Peyer's patch (tissue), 4 donors: ENCODE measurements around the gene ATP13A4. TPM values are rescaled to one million over a fixed set of nuclear protein-coding genes. Genes with fewer than 3 reads are reported as not detected.

Source experiments
- DNase-seq, 3 donors: peaks; one replicate each; pipeline ENCODE4 v3.0.0-alpha.2; 2017 to 2019
- H3K27ac ChIP-seq, 4 donors: fragments of 200-600 bp; sonication (generic); one replicate each; pipeline ENCODE4 v1.5.1; 2016 to 2019
- H3K27me3 ChIP-seq, 2 donors: fragments of 200-600 bp; sonication (generic); one replicate each; pipeline ENCODE4 v1.5.1; 2019
- H3K36me3 ChIP-seq, 3 donors: fragments of 200-600 bp; sonication (generic); one replicate each; pipeline ENCODE4 v1.5.1; 2016 to 2019
- H3K4me1 ChIP-seq, 4 donors: fragments of 200-600 bp; sonication (generic); one replicate each; pipeline ENCODE4 v1.5.1; 2016 to 2019
- H3K4me3 ChIP-seq, 4 donors: fragments of 200-600 bp; sonication (generic); 1 replicate in 3 of 4; 2 replicates in 1 of 4; pipeline ENCODE4 v1.5.1; 2016 to 2019; ENCODE audit warnings: mild to moderate bottlenecking in 1 of 4
- H3K9me3 ChIP-seq, 4 donors: fragments of 200-600 bp; sonication (generic); one replicate each; pipeline ENCODE4 v1.5.1; 2016 to 2019; ENCODE audit warnings: mild to moderate bottlenecking in 1 of 4
- CTCF ChIP-seq, 6 experiments: fragments of 450-650 bp in 4 of 6; fragments of 200-600 bp in 2 of 6; sonication (generic) in 1 of 6; IDR thresholded peaks; one replicate each; pipeline ENCODE4 v1.5.1; 2017 to 2019; ENCODE audit warnings: antibody characterized with exemption in 6 of 6, mild to moderate bottlenecking in 3 of 6, moderate library complexity in 1 of 6
- POLR2A ChIP-seq, 2 donors: fragments of 450-650 bp; IDR thresholded peaks; one replicate each; pipeline ENCODE4 v1.5.1; 2017; ENCODE audit warnings: antibody characterized with exemption in 2 of 2, mild to moderate bottlenecking in 2 of 2, moderate library complexity in 2 of 2
- total RNA-seq, 4 donors: library from RNA; depleted of rRNA; stranded (reverse); fragments of >200 nt; gene quantifications; one replicate each; pipeline ENCODE4 v1.1.0, GENCODE V29; 2016

Gene ATP13A4
- total RNA-seq, 4 donors from 2014 or later, result 0.47 to 2.1 (median 1.1) TPM; not detected in 1

- no peak overlapping the region for H3K27ac ChIP-seq
- TF ChIP-seq CTCF (IDR thresholded peaks at IDR 0.05) (no peak), POLR2A (IDR thresholded peaks at IDR 0.05) (no peak)
- H3K4me1 ChIP-seq, result no peaks in the 10 kb centered on the region
- no peaks in the 10 kb centered on the region for H3K27me3 ChIP-seq
- DNase-seq, result peak in 1 of 3 donors; percentile 51
- H3K4me3 ChIP-seq, result no peak overlapping the region
- no peaks in the 10 kb centered on the region for H3K36me3 ChIP-seq
- H3K9me3 ChIP-seq, result no peaks in the 10 kb centered on the region
Measured at GRCh38 chr3:193556841-193557240, 2.1 kb upstream of the ATP13A4 start.

- no peaks in the 10 kb centered on the region for H3K9me3 ChIP-seq
- H3K36me3 ChIP-seq, result no peaks in the 10 kb centered on the region
- no peaks in the 10 kb centered on the region for H3K4me1 ChIP-seq
- no peak overlapping the region for H3K4me3 ChIP-seq
- no peak for DNase-seq
- TF ChIP-seq CTCF (IDR thresholded peaks at IDR 0.05) (no peak), POLR2A (IDR thresholded peaks at IDR 0.05) (no peak)
- no peak overlapping the region for H3K27ac ChIP-seq
- H3K27me3 ChIP-seq, result no peaks in the 10 kb centered on the region
Measured at GRCh38 chr3:193553586-193553985, 1.1 kb downstream of the ATP13A4 start.

GRCh38 chr3:193552923-193553322, 1.8 kb downstream of the ATP13A4 start:
- TF ChIP-seq CTCF (IDR thresholded peaks at IDR 0.05), result no peak

GRCh38 chr3:193548406-193548805, 6.3 kb downstream of the ATP13A4 start:
- TF ChIP-seq POLR2A (IDR thresholded peaks at IDR 0.05), result no peak
- TF ChIP-seq CTCF (IDR thresholded peaks at IDR 0.05), result no peak
- Histone ChIP-seq H3K4me1 (no peaks in the 10 kb centered on the region), H3K27me3 (no peaks in the 10 kb centered on the region), H3K9me3 (no peaks in the 10 kb centered on the region), H3K4me3 (no peak overlapping the region), H3K36me3 (no peaks in the 10 kb centered on the region), H3K27ac (no peak overlapping the region)
- no peak for DNase-seq

More at GRCh38 chr3:193552923-193553322, 1.8 kb downstream of the ATP13A4 start:
- no peak overlapping the region for H3K27ac ChIP-seq
- no peak for DNase-seq
- no peak overlapping the region for H3K4me3 ChIP-seq
- no peaks in the 10 kb centered on the region for H3K27me3 ChIP-seq
- no peaks in the 10 kb centered on the region for H3K9me3 ChIP-seq
- no peaks in the 10 kb centered on the region for H3K4me1 ChIP-seq
- no peaks in the 10 kb centered on the region for H3K36me3 ChIP-seq

GRCh38 chr3:193546129-193546528, 8.6 kb downstream of the ATP13A4 start:
- H3K27me3 ChIP-seq, result no peaks in the 10 kb centered on the region
- no peak overlapping the region for H3K27ac ChIP-seq
- H3K4me1 ChIP-seq, result no peaks in the 10 kb centered on the region
- DNase-seq, result no peak
- no peaks in the 10 kb centered on the region for H3K9me3 ChIP-seq
- TF ChIP-seq CTCF (IDR thresholded peaks at IDR 0.05) (no peak), POLR2A (IDR thresholded peaks at IDR 0.05) (no peak)
- H3K36me3 ChIP-seq, result no peaks in the 10 kb centered on the region
- no peak overlapping the region for H3K4me3 ChIP-seq

GRCh38 chr3:193545304-193545703, 9.4 kb downstream of the ATP13A4 start:
- TF ChIP-seq CTCF (IDR thresholded peaks at IDR 0.05), result no peak
- no peak for TF ChIP-seq POLR2A (IDR thresholded peaks at IDR 0.05)
- Histone ChIP-seq H3K4me1 (no peaks in the 10 kb centered on the region), H3K27me3 (no peaks in the 10 kb centered on the region), H3K9me3 (no peaks in the 10 kb centered on the region), H3K27ac (no peak overlapping the region), H3K36me3 (no peaks in the 10 kb centered on the region), H3K4me3 (no peak overlapping the region)
- no peak for DNase-seq
